Uterus (tissue), 4 donors: ENCODE data around the gene LLCFC1. TPM values are rescaled to one million over a fixed set of nuclear protein-coding genes. Genes with fewer than 3 reads are reported as not detected.

Experiments
- DNase-seq, 2 donors: peaks; one replicate each; pipeline ENCODE4 v3.0.0-alpha.2; 2019 to 2020
- H3K27ac ChIP-seq, 2 donors: fragments of 200-600 bp; sonication (generic); 1 replicate in 1 of 2; 2 replicates in 1 of 2; pipeline ENCODE4 v1.5.1; 2016 to 2018
- H3K27me3 ChIP-seq, 2 donors: fragments of 200-600 bp; sonication (generic); one replicate each; pipeline ENCODE4 v1.5.1; 2018 to 2019; ENCODE audit warnings: control low read depth in 1 of 2
- H3K36me3 ChIP-seq, 2 donors: fragments of 200-600 bp; sonication (generic); one replicate each; pipeline ENCODE4 v1.5.1; 2019; ENCODE audit warnings: control low read depth in 1 of 2
- H3K4me1 ChIP-seq, 2 donors: fragments of 200-600 bp; sonication (generic); one replicate each; pipeline ENCODE4 v1.5.1; 2018 to 2019; ENCODE audit warnings: control low read depth in 1 of 2
- H3K4me3 ChIP-seq, 2 donors: fragments of 200-600 bp; sonication (generic); 1 replicate in 1 of 2; 2 replicates in 1 of 2; pipeline ENCODE4 v1.5.1; 2018 to 2019; ENCODE audit warnings: mild to moderate bottlenecking in 1 of 2
- H3K9me3 ChIP-seq, 2 donors: fragments of 200-600 bp; sonication (generic); one replicate each; pipeline ENCODE4 v1.5.1; 2019; ENCODE audit warnings: control low read depth in 1 of 2
- CTCF ChIP-seq, 4 experiments: fragments of 200-600 bp in 2 of 4; fragments of 450-650 bp in 2 of 4; sonication (generic) in 2 of 4; IDR thresholded peaks; one replicate each; pipeline ENCODE4 v1.5.1; 2016 to 2019; ENCODE audit warnings: antibody characterized with exemption in 4 of 4, mild to moderate bottlenecking in 2 of 4, moderate library complexity in 1 of 4
- POLR2A ChIP-seq, 2 donors: fragments of 450-650 bp; IDR thresholded peaks; one replicate each; pipeline ENCODE4 v1.6.1; 2016; ENCODE audit warnings: antibody characterized with exemption in 2 of 2, mild to moderate bottlenecking in 1 of 2, moderate library complexity in 1 of 2
- intact Hi-C: fragments of 100-400 bp; cut with DNase I; formaldehyde crosslinking; loops from one replicate; pipeline ENCODE4 v1.15.1; 2023; ENCODE audit warnings: low total_unique reads
- total RNA-seq, 4 donors: library from RNA; depleted of rRNA in 3 of 4; stranded (reverse); fragments of >200 nt in 3 of 4; gene quantifications; one replicate each; pipeline versions ENCODE4 v1.1.0 to v1.2.4, GENCODE V29; 2014 to 2023
- donor health status: DM: yes; HTN: yes; CAD: no.

LLCFC1 gene
- total RNA-seq, 4 donors from 2014 or later = not detected

- Histone ChIP-seq H3K4me1 (no peaks in the 10 kb centered on the region), H3K9me3 (no peaks in the 10 kb centered on the region), H3K4me3 (no peak overlapping the region), H3K36me3 (no peaks in the 10 kb centered on the region), H3K27me3 (no peaks in the 10 kb centered on the region), H3K27ac (no peak overlapping the region)
- DNase-seq = no peak
- intact Hi-C loops = no loop called here
- TF ChIP-seq POLR2A (IDR thresholded peaks at IDR 0.05) (no peak), CTCF (IDR thresholded peaks at IDR 0.05) (no peak)
Measured at GRCh38 chr7:142906643-142907042, 32.6 kb upstream of the LLCFC1 start.

- H3K27me3 ChIP-seq = no peaks in the 10 kb centered on the region
- H3K27ac ChIP-seq = no peak overlapping the region
- H3K36me3 ChIP-seq = no peaks in the 10 kb centered on the region
Measured at GRCh38 chr7:142908290-142908689, 31.0 kb upstream of the LLCFC1 start.

GRCh38 chr7:142908921-142909890 lies 30.1 kb upstream of the LLCFC1 start:
- TF ChIP-seq CTCF (IDR thresholded peaks at IDR 0.05) (no peak), POLR2A (IDR thresholded peaks at IDR 0.05) (no peak)
- H3K9me3 ChIP-seq = no peaks in the 10 kb centered on the region
- H3K27me3 ChIP-seq = no peaks in the 10 kb centered on the region
- no peak for DNase-seq
- H3K36me3 ChIP-seq = no peaks in the 10 kb centered on the region
- H3K4me3 ChIP-seq = no peak overlapping the region
- H3K4me1 ChIP-seq = no peaks in the 10 kb centered on the region
- H3K27ac ChIP-seq = no peak overlapping the region
- intact Hi-C loops = no loop called here

More at GRCh38 chr7:142908290-142908689, 31.0 kb upstream of the LLCFC1 start:
- TF ChIP-seq CTCF (IDR thresholded peaks at IDR 0.05) (no peak), POLR2A (IDR thresholded peaks at IDR 0.05) (no peak)
- DNase-seq = no peak
- intact Hi-C loops = no loop called here
- H3K4me3 ChIP-seq = no peak overlapping the region
- no peaks in the 10 kb centered on the region for H3K4me1 ChIP-seq
- no peaks in the 10 kb centered on the region for H3K9me3 ChIP-seq

- Histone ChIP-seq H3K9me3 (no peaks in the 10 kb centered on the region), H3K4me3 (no peak overlapping the region), H3K27me3 (no peaks in the 10 kb centered on the region), H3K27ac (no peak overlapping the region), H3K4me1 (no peaks in the 10 kb centered on the region), H3K36me3 (no peaks in the 10 kb centered on the region)
- no peak for DNase-seq
- intact Hi-C loops = no loop called here
- TF ChIP-seq CTCF (IDR thresholded peaks at IDR 0.05) = no peak
- TF ChIP-seq POLR2A (IDR thresholded peaks at IDR 0.05) = no peak
Measured at GRCh38 chr7:142910031-142910433, 29.3 kb upstream of the LLCFC1 start.

- H3K9me3 ChIP-seq = no peaks in the 10 kb centered on the region
- no peak for DNase-seq
- intact Hi-C loops = no loop called here
- H3K4me3 ChIP-seq = no peak overlapping the region
- H3K27ac ChIP-seq = no peak overlapping the region
- no peaks in the 10 kb centered on the region for H3K27me3 ChIP-seq
- no peaks in the 10 kb centered on the region for H3K36me3 ChIP-seq
- no peaks in the 10 kb centered on the region for H3K4me1 ChIP-seq
- TF ChIP-seq POLR2A (IDR thresholded peaks at IDR 0.05) (no peak), CTCF (IDR thresholded peaks at IDR 0.05) (no peak)
Measured at GRCh38 chr7:142910481-142910880, 28.8 kb upstream of the LLCFC1 start.
